ENCODE results near the gene DCAF17.

DCAF17 gene, protein sequence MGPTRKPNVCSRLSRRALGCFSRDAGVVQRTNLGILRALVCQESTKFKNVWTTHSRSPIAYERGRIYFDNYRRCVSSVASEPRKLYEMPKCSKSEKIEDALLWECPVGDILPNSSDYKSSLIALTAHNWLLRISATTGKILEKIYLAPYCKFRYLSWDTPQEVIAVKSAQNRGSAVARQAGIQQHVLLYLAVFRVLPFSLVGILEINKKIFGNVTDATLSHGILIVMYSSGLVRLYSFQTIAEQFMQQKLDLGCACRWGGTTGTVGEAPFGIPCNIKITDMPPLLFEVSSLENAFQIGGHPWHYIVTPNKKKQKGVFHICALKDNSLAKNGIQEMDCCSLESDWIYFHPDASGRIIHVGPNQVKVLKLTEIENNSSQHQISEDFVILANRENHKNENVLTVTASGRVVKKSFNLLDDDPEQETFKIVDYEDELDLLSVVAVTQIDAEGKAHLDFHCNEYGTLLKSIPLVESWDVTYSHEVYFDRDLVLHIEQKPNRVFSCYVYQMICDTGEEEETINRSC

DNA sequence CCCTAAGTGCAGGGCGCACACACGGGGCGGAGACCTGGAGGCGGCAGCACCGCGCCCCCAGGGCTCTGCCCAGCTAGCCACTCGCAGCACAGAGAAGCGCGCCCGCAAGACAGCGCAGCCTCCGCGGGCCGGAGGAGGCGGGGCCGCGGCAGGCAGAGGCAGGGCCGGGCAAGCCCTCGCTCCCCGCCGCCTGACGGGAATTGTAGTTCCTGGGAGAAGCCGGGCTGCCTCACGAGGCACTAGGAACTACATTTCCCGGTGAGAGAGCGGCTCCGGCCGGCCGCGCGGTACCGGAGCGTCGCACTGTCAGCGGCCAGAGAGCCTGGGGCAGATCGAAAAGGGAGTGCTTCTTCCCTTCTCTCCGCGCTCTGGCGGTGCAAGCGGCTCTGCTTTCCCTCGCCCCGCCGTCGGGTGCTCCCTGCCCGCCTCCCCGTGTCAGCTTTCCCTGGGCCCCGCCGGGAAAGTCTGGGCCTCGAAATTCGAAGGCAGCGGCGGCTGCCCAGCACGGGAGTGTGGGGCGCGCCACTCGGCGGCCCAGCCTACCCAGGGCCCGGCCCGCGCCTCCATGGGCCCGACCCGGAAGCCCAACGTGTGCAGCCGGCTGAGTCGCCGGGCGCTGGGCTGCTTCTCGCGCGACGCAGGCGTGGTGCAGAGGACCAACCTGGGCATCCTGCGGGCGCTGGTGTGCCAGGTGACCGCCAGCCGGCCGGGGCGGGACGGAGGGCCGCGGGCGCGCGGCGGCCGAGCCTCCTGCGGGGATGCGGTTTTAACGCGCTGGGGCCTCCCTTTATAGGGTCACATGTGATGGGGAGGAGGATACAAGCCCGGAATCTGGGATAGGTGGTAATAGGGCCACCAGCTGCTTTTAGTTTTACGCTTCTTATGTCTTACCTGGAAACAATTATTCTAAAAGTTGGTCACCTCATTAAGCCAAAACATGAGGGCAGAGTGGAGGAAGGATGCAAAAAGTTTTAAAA lies at the start of gene DCAF17:
TSS of gene DCAF17 (plus strand) at position 214 of the 977 bp plus-strand sequence. CDS start at position 566, 352 bp downstream.
- peak; percentile 97 for DNase-seq (ENCODE audit: low spot score)

DNA sequence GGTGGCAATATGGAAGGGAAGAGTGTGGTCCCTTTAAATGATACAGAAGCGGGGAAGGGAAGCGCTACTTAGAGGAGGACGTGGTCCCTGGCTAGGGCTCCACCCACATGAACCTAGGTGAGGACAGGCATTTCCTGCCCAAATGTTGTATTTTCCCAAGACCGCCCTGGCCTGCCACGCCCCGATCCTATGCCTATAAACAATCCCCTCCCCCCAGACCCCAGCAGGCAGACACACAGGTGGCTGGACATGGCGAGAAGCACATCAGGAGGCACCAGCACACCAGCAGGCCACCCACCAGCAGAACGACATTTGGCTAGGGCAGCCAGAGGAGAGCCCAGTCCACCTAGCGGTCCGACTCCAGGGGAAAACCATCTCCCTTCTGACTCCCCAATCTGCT lies 47.4 kb upstream of the DCAF17 start:
- no peak for DNase-seq (ENCODE audit: low spot score)

DNA sequence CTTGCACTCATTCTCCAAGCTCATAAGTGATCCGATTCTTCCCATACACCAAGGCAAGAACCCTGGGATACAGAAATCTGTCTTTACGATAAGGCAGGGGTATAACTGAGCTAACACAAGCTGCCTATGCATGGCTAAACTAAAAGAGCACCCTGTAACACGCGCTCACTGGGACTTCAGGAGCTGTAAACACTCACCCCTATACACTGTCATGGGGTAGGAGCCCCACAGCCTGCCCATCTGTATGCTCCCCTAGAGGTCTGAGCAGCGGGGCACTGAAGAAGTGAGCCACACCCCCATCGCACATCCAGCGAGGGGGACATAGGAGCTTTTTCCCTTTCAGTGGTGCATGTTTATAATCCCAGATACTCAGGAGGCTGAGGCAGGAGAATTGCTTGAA lies 47.0 kb upstream of the DCAF17 start:
- no peak for DNase-seq (ENCODE audit: low spot score)

DNA sequence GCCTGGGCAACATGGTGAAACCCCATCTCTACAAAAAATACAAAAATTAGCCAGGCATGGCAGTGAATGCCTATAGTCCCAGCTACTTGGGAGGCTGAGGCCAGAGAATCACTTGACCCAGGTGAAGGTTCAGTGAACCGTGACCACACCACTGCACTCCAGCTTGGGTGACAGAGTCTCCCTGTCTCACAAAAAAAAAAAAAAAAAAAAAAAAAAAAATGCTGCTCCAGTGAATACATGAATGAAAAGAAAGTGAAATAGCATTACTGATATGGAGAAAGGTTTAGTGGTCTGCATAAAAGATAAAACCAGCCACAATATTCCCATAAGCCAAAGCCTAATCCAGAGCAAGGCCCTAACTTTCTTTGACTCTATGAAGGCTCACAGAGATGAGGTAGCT lies 44.7 kb upstream of the DCAF17 start:
- no peak for DNase-seq (ENCODE audit: low spot score)

DNA sequence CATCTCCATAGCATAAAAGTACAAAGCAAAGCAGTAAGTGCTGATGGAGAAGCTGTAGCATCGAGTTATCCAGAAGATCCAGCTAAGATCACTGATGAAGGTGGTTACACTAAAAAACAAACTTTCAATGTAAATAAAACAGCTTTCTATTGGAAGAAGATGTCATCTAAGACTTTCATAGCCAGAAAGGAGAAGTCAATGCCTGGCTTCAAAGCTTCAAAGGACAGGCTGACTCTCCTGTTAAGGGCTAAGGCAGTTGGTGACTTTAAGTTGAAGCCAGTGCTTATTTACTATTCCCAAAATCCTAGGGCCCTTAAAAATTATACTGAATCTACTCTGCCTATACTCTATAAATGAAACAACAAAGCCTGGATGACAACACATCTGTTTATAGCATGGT lies 44.2 kb upstream of the DCAF17 start:
- DNase-seq (ENCODE audit: low spot score) = no peak

DNA sequence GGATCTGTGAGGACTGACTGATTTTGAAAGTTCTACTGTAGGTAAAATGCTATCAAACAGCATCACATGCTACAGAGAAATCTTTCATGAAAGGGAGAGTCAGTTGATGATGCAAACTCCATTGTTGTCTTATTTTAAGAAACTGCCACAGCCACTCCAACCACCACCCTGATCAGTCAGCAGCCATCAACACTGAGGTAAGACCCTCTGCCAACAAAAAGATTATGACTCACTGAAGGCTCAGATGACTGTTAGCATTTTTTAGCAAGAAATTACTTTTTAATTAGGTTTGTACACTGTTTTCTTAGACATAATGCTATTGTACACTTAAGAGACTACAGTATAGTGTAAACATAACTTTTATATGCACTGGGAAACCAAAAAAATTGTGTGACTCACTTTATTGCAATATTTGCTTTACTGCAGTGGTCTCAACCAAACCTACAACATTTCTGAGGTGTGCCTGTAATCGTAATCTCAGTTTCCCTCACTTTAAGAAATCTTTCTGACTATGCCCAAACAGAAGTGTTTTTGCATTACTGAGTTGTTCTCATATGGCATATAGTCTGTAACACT lies 43.0 kb upstream of the DCAF17 start:
- DNase-seq (ENCODE audit: low spot score) = no peak

DNA sequence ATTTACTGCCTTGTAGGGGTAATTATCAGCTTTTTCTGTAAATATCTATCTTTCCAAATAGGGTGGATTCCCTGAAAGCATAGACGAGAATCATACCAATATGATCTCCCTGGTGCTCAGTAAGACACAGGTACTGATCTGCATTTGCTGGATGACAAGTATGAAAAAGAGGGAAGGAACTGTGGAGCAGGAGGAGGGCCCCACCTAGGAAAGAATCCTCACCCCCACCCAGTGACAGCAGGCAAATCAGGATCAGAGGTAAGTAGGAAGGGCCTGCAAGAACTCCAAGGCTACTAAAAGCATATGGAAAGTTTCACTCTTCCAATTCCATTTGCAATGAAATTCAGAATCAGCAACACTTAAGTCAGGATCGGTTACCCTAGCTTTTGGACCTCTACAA lies 42.5 kb upstream of the DCAF17 start:
- DNase-seq (ENCODE audit: low spot score) = no peak

DNA sequence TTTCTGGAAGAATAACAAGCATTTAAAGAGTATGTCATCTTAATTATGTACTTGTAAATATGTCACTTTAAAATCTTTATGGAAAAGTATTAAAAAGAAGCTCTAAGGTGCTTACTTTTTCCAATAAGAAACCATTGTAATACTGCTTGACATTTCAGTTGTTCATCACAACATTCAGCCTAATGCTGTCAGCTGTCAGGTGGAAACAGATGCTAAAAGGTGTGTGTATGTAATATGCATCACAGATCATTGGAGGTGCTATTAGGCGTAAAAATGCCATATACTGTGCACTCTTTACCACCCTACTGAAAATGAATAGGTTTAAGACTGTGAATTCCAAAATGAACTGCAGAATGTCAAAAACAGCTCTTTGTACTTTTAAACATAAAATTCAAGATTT lies 40.5 kb upstream of the DCAF17 start:
- no peak for DNase-seq (ENCODE audit: low spot score)

DNA sequence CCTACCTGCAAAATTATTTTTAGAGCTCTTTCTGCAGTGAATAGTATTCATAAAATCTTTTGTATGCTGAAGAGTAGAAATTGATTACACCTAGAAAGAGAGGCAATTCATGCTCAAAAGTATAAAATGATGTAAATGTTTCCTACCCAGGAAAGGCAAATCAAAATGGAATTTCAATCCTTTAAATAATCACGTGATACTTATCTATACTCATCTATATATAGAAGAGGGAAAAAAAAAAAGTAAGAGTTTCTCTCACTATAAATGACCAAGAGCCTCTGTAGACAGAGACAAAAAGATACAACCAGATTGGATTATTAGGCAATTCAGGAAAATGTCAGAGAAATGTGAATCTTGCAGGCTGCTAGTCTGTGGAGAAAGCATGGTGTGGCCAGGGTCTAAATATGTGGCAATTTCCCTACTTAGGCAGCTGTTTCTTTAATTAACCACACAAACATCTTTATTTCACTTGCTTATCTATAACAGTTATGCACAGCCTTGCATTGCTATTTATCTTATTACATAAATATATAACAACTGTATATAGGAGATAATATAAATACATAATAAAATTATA lies 39.8 kb upstream of the DCAF17 start:
- no peak for DNase-seq (ENCODE audit: low spot score)

DNA sequence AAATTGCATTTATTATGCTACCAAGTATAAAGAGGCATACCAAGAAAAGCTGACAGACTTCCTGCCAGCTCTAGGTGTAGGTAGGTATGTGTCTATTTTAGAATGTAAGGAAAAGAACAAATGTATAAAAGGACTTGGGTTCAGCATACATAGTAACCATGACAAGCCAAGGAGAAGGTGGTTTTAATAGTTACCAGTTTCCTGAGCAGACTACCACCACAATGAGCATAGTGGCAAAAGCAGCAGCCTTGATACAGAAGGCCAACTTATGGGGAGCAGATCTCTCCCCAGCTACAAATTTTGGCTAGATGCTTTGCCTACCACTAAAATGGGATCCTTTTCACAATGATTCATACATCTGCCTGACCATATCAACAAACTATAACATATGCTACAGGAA lies 34.7 kb upstream of the DCAF17 start:
- no peak for DNase-seq (ENCODE audit: low spot score)

DNA sequence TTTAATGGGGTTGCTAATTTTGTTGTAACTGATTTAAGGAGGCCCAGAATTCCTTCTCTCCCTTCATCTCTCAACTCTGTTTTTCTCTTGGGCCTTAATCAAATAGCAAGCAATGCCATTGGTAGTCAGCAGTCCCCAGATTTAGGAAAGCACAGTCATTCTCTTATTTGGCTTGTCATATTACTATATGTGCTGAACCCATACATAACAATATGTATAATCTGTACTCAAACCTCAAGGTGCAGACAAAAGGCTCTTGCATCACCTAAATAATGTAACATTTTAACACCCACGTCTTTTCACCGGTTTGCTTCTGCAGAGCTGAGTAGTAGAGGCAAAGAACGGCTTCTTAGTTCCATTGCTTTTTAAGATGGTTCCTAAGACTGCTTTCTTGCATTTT lies 33.6 kb upstream of the DCAF17 start:
- no peak for DNase-seq (ENCODE audit: low spot score)

DNA sequence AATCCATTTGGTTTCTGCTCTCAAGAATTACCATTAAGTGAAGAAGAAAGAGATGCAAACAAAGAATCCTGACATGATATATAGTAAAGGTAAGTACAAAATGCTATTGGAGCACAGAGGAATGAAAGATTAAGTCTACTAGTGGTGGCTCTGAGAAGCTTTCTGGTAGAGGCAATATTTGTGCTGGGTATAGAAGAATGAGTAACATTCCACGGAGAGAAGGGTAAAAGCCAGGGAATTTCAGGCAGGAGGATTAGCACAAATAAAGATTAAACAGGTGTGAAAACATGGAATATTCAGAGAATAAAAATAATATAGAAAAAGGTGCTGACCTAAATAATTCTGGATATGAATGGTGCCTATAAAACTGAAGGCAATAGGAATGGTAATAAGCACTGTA lies 32.1 kb upstream of the DCAF17 start:
- no peak for DNase-seq (ENCODE audit: low spot score)

DNA sequence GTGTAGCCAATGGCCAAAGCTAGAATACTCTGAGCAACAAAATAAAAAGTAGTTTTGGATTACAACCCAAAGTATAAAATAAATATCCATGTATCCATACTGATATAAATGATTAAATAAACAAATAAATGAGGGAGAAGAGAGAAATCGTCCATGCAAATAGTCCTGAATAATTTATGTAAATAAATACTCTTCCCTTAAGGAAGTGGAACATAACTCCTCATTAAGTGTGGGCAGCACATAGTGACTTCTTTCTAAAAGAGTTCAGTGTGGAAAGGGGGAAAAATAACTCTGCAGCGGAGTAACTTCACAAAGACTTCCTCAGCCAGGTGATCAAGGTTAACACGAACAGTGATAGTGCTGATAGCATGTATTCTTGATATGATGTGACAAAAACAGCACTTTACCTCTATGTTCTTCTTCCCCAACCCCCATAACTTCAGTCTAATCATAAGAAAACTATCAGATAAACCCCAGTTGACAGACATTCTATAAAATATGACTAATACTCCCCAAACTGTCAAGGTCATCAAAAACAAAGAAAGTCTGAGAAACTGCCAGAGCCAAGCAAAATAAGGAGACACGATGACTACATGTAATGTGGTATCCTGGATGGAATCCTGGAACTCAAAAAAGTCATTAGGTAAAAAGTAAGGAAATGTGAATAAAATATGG lies 31.0 kb upstream of the DCAF17 start:
- DNase-seq (ENCODE audit: low spot score) = no peak

DNA sequence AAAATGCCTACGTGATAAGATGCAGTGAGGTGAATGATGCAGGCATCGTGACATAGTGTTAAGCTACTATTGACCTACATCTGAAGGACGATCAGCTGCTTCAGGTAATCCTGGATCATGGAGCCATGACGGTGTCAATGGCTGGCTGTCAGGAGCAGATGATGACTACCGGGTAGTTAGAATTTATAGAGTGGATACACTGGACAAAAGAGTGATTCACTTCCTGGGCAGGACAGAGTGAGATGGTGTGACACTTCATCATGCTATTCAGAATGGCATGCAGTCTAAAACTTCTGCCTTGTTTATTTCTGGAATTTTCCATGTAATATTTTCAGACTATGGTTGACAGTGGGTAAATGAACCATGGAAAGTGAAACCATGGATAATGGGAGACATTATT lies 29.8 kb upstream of the DCAF17 start:
- peak; percentile 45 for DNase-seq (ENCODE audit: low spot score)

DNA sequence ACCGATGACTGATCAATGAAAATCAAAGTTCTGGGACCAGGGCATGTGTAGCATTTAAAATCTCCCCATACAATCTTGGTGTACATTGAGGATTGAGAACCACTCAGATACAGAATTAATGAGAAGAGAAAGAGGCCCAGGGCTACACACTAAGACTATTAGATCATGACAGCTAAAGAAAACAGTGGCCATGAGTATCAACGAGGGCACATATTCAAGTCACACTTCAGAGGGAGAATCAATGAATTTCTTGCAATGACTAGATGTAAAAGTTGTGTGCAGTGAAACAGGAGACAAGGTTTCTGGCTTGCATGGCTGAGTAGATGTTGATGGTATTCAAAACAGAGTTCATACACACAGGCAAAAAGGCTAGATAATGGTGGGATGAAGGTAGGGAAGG lies 29.3 kb upstream of the DCAF17 start:
- no peak for DNase-seq (ENCODE audit: low spot score)

DNA sequence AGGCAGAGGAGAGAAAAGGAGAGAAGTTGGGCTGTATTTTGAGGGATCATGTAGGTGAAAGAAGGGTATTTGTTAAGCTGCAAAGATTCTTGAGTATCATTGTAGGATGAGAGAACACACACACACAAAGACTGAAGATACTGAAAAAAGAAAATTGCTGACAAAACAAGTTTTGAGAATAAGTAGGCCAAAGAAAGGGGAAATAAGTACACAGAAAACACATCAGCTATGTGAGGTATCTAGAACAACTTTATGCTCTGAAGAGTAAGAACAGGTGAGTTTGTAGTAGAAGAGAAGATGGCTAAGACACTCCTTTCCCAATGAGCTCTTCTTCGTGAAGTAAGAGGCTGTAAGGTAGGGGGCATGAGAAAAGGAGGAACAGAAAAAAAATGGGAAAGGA lies 28.5 kb upstream of the DCAF17 start:
- no peak for DNase-seq (ENCODE audit: low spot score)

DNA sequence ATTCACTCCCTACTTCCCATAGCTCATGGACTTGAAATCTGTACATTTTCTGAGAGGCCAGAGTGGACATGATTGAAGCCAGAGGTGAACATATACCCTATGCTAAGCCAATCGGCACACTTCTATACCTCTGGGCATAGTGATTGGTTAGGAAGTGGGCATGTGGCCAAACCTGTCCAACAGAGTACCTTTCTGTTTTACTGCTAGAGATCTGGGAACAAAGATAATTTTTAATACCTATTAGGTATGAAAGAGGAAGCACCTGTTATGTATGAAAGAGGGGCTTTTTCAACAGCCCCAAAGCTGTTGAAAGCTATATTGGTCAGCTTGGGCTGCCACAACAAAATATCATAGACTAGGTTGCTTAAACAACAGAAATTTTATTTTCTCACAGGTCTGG lies 28.0 kb upstream of the DCAF17 start:
- DNase-seq (ENCODE audit: low spot score) = no peak

DNA sequence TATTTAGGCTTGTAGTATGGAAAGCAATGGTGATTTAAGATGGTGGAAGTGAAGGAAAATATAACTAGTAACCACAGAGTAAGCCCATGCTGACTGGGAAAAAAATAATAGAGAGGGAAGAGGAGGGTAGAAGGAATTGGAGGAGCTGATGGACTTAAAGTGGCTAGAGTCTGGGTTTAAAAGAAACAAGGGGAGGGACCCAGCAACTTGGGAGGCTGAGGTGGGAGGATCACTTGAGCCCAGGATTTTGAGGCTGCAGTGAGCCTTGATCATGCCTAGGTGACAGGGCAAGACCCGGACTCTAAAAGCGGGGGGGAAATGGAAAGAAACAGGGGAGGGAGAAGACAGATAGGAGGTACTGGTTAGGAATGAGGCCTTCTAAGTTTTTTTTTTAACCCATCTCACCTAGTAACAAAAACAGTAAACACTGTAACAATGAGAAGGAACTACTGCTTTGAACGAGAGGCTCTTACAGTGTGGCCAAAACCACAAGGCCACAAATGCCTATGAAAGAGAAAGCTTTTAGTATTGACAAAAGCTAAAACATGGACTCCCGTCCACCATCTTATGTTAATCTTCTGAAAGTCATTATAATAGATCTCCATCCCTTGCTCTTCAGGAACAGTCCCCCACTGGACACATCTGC lies 26.9 kb upstream of the DCAF17 start:
- DNase-seq (ENCODE audit: low spot score) = no peak

DNA sequence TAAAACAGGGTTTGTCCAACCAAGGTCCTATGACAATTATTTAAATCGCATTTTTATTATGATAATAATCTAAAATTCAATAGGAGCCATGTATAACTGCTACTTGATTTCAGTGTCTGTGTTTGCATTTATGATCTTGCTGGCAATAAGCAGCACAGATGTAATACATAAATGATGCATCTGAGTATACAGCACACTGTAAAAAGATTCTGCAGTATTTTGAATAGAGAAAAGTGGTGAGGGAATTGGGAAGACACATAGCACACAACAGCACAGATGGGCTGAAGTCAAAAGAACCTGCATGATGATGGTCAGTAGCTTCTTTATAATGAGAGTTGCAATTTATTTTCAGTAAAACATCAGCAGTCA lies 26.4 kb upstream of the DCAF17 start:
- no peak for DNase-seq (ENCODE audit: low spot score)

DNA sequence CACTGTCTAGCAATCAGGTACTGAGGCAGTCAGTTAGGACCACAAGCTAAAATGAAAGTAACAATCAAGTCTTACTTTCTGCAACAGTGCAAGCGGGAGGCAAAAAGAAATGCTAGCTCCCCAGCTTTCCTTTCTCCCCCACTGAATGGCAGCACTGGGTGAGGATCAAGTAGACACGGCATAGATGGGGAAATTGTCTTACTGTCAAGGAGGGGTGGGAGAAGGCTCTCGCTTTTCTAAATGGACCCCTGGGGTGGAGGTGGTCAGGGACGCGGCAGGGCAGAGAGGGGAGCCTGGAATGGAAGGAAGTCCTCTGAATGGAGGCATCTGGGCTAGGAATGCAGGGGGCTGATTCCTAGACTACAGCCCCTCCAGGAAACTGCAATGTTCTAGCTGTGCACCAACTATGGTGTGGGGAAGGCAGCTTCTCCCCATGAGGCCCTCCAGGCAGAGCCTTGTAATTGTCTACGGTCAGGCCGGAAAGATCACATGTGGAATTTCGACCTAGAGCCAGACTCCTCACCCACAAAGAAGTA lies 24.5 kb upstream of the DCAF17 start:
- peak; percentile 15 for DNase-seq (ENCODE audit: low spot score)

DNA sequence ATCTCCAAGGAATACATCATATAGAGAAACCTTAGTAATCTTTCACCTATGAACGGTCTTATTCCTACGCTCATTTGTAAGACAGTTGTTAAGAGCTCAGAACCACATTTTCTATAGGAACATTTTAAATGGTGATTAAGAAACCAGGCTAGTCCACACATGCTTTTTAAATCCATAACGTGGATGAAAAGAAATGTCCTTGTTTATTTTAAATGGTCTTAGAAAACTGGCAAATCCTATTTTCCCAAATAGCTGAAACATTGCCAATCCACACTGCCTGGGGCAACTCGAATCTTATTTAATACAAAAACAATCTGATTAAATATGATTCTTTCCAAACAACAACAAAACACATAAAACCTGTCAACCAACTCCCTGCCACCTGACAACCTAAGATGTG lies 23.9 kb upstream of the DCAF17 start:
- DNase-seq (ENCODE audit: low spot score) = no peak

Measured in AG08396 (cell line).